ENCODE results near the gene PCDHB8.
A peak's percentile ranks its signal among the peaks of the same experiment; 100 is the strongest.
"Not testable (repeated sequence)": the region's sequence is repeated elsewhere in the genome, so short reads cannot be mapped to it uniquely, and the experiment has no call there.

The PCDHB8 gene

GRCh38 chr5:141208478-141208877, 30.9 kb downstream of the PCDHB8 start, which contains the start of gene PCDHB12:
Gene PCDHB12, plus strand, starts transcription at chr5:141208719. Its CDS starts 189 bp downstream, at chr5:141208908.
- FAIRE-seq (no peak), DNase-seq (ENCODE audit: insufficient read length, low spot score) (no peak)

GRCh38 chr5:141210281-141210680, 32.7 kb downstream of the PCDHB8 start:
- not testable (repeated sequence) for DNase-seq (ENCODE audit: insufficient read length, low spot score); FAIRE-seq

More at GRCh38 chr5:141208478-141208877, 30.9 kb downstream of the PCDHB8 start, which contains the start of gene PCDHB12:
- no peak for TF ChIP-seq POLR2A (IDR thresholded peaks at IDR 0.05; ENCODE audit: low read depth, low read length)

- not testable (repeated sequence) for FAIRE-seq
These were observed 33.3 kb downstream of the PCDHB8 start for GRCh38 chr5:141210849-141211248.

DNA sequence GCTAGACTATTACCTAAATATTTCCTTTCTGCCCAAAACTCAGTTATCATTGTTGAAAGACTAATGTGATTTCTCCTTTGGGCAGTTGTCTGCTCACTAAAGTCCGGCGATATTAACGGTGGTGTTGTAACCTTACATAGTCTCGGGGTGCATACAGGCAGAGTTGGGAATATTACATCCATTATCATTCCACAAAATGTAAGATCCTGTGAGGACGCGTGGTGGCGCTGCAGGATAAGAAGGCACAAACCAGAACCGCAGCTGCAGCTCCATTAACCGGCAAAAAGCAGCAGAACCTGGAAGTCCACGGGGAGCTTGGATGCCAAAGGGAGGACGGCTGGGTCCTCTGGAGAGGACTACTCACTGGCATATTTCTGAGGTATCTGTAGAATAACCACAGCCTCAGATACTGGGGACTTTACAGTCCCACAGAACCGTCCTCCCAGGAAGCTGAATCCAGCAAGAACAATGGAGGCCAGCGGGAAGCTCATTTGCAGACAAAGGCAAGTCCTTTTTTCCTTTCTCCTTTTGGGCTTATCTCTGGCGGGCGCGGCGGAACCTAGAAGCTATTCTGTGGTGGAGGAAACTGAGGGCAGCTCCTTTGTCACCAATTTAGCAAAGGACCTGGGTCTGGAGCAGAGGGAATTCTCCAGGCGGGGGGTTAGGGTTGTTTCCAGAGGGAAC, 36.2 kb downstream of the PCDHB8 start, which contains the start of gene PCDHB13:
Gene PCDHB13 (plus strand): TSS at position 264 of the 684 bp plus-strand sequence. CDS start 205 bp downstream, at position 469.
- DNase-seq (ENCODE audit: insufficient read length, low spot score): not testable (repeated sequence)
- peak; percentile 48 for FAIRE-seq

More at GRCh38 chr5:141210849-141211248, 33.3 kb downstream of the PCDHB8 start:
- DNase-seq (ENCODE audit: insufficient read length, low spot score): not testable (repeated sequence)

GRCh38 chr5:141214583-141214982, 37.0 kb downstream of the PCDHB8 start:
- not testable (repeated sequence) for FAIRE-seq; DNase-seq (ENCODE audit: insufficient read length, low spot score)

GRCh38 chr5:141215504-141215903, 37.9 kb downstream of the PCDHB8 start:
- not testable (repeated sequence) for FAIRE-seq

GRCh38 chr5:141216035-141216434, 38.4 kb downstream of the PCDHB8 start:
- not testable (repeated sequence) for FAIRE-seq; DNase-seq (ENCODE audit: insufficient read length, low spot score)

More at GRCh38 chr5:141215504-141215903, 37.9 kb downstream of the PCDHB8 start:
- not testable (repeated sequence) for DNase-seq (ENCODE audit: insufficient read length, low spot score)

GRCh38 chr5:141223112-141223783, 45.7 kb downstream of the PCDHB8 start, which contains the start of gene PCDHB14:
Gene PCDHB14, plus strand, starts transcription at chr5:141223343. Its CDS starts 163 bp downstream, at chr5:141223506.
- FAIRE-seq: peak; percentile 86
- DNase-seq (ENCODE audit: insufficient read length, low spot score): peak; percentile 54
- TF ChIP-seq POLR2A (IDR thresholded peaks at IDR 0.05; ENCODE audit: low read depth, low read length): no peak

- FAIRE-seq; DNase-seq (ENCODE audit: insufficient read length, low spot score): not testable (repeated sequence)
These were observed 47.3 kb downstream of the PCDHB8 start for GRCh38 chr5:141224844-141225243.

GRCh38 chr5:141225421-141225820, 47.8 kb downstream of the PCDHB8 start:
- not testable (repeated sequence) for DNase-seq (ENCODE audit: insufficient read length, low spot score); FAIRE-seq

Measured in H54 (cell line).